Activated naive CD4-positive, alpha-beta T cell treated with Interleukin-2 at 50 U/mL for 16 hours (primary cell): ENCODE measurements around the gene ANO1.
"Not testable (repeated sequence)": the region's sequence is repeated elsewhere in the genome, so short reads cannot be mapped to it uniquely, and the experiment has no call there.

Experiments
- DNase-seq: peaks from one replicate; pipeline ENCODE4 v3.0.0-alpha.2; 2020

Gene ANO1

DNA sequence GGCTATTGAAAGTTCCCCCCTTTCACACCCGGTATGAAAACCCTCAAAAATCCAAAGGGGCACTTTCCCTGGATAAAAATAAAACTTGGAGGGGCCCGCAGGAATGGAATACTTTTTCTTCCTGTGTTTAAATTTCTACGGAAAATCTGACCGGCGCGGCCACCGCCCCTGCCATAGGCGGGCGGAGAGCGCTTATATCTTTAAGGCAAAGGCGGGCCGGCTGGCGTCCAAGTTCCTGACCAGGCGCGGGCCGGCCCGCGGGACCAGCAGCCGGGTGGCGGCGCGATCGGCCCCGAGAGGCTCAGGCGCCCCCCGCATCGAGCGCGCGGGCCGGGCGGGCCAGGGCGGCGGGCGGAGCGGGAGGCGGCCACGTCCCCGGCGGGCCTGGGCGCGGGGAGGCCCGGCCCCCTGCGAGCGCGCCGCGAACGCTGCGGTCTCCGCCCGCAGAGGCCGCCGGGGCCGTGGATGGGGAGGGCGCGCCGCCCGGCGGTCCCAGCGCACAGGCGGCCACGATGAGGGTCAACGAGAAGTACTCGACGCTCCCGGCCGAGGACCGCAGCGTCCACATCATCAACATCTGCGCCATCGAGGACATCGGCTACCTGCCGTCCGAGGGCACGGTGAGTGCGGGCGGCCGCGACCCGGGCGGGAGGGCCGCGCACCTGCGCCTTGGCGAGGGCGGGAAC lies at the start of gene ANO1:
Gene ANO1 (plus strand): TSS at position 223 of the 686 bp plus-strand sequence. CDS start 290 bp downstream, at position 513.
- no peak for DNase-seq

DNA sequence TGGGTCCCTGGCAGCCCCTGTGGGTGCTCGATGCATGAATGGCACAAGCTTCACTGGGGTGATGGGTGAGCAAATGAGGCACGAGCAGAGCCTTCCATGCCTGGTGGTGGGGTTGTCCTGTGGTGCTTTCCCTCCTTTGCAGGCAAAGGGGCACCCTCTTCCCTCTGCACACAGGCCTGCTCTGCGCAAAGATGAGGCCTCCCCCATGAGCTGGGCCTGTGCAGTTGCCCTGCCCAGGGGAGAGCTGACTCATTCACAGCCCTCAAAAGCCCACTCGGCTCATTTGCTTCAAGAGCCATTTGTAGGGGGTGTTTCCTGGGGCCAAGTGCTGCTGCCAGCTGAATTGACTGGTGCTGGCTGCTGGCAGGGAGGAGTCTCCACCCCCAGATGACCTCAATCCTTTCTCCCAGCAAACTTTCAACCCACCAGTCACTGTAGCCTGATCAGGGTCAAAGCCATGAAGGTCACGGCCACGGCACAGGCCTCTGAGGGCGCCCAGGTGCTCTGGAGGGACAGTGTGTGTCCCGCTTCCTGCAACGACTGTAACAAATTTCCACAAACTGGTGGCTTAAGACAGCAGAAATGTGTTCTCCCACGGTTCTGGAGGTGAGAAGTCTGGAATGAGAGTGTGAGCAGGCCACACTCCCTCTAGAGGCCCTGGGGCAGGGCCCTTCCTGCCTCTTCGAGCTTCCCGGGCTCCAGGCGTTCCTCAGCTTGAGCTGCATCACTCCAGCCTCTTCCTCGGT lies 48.8 kb upstream of the ANO1 start:
- DNase-seq, result no peak

DNA sequence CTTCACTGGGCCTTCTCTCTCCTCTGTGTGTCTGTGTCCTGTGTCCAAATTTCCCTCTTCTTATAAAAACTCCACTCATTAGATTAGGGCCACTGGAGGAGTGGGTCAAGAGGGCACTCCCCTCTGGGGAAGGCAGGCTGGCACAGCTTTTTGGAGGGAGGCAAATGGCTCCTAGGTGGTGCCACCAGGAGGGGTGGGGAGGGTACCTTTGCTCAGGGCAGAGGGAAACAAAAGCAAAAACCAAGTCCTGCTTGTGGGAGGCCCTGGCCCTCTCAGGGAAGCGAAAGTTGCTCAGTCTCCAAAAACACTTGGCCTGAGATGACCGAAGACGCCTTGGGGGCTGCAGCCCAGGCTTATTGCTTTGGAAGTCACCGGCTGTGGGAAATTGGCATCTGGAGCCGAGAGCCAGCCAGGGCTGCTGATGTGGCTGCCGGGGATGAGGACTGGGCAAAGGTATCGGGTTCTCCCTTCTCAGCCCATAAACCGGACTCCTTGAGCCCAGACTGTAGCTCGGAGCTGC lies 48.2 kb upstream of the ANO1 start:
- DNase-seq, result no peak

DNA sequence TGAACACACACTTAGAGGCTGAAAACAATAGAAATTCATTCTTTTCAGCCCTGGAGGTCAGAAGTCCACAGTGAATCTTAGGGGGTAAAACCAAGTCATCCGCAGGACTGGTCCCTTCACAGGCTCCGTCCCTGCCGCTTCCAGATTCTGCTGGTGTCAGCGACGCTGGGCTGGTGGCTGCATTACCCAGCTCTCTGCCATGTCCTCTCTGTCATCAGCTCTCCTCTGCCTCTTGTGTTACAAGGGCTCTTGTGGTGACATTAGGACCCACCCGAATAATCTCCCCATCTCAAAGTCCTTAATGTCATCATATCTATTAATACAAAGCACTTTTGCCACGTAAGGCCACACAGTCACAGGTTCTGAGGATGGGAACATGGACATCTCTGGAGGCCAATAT lies 47.7 kb upstream of the ANO1 start:
- DNase-seq, result no peak

DNA sequence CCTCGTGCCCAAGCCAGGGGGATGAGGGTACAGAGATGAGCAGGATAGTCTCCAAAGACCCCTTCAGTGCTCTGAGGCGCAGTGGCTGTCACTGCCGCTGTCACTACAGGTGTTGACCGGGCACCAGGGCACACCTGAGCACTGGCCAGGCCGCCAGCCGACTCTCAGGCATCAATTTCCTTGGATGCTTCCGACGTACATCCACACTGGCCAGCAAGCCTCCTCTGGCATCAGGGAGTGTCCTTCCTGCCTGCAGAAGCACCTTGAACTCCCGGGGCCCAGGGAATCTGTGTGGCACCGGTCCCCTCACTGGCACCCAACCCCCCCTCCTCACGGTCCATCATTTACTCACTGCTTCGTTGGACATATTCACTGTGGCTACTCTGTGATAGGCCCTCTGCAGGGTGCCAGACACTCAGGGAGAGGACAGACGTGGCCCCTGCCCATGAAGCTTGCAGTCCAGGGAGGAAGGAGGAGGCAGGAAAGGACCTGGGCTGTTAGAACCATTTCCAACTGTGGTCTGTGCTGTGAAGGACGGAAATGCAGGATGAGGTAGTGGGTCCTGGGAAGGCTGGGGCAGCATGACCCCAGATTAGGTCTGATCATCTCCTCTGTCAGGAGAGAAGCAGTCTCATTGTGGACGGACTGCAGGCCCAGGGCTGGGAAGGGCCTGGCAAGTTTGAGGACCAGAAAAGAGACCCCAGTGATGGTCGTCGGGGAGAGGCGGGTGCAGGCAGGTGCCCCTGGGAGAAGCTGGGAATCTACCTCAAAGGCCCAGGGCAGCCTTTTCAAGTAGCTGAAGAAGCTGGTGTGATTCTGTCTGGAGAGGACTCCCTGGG lies 46.3 kb upstream of the ANO1 start:
- no peak for DNase-seq

DNA sequence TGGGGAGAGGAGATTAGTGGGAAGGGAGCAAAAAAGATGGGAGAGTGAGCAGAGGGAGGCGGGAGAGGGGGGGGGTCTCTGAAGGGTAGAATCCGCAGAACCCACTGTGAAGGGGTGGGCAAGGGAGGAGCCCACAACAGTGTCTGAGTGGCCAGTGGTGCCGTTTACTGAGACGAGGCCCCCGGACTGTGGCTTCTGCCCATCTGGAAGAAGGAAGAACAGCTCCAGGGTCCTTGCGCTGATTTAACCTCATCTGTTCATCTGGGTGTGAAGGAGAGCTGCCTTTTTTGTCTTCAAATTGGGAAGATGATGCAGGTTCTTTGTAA lies 45.7 kb upstream of the ANO1 start:
- no peak for DNase-seq

DNA sequence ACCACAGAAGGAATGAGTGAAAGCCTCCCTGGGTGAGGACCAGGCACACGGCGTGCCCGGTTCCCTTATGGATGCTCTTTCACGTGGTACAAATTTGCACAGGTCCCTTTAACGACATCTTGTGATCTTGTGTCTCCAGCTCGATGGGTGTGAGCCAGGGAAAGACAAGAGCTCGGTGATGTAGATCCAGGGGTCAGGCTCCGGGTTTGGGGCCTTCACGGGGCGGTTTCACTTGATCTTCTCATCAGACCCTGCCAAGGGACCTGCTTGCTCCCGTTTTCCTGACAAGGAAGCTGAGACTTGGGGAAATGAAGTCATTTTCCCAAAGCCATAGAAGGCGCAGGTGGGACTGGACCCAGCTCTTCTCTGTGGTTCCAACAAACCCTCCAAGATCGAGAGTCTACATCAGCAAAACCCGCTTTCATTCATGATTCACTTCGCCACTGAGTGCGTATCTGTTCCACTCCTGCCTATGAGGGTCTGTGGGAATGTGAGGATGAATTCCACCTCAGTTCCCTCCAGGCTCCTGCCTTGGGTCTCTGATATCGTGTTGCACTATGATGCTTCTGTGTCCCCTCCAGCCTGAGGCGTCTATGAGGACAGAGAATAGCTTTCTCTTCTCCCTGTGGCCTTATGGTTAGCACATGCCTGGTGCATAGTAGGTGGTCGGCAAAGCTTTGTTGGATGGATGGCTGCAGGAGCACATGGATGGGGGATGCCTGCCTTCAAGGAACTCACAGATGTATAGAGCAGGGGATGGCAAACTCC lies 45.0 kb upstream of the ANO1 start:
- no peak for DNase-seq

DNA sequence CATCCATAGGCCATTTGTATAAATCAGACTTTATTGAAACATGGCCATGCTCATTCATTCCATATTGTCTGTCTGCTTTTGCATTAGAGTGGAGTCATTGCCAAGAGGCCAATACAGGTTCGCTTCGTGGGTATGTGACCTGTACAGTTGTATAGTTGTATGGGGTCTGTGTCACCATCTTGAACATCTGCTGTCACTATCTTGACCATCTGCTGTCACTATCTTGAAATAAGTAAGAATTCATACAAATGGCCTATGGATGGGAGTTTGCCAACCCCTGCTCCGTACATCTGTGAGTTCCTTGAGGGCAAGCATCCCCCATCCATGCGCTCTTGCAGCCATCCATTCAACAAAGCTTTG lies 44.4 kb upstream of the ANO1 start:
- DNase-seq, result no peak

DNA sequence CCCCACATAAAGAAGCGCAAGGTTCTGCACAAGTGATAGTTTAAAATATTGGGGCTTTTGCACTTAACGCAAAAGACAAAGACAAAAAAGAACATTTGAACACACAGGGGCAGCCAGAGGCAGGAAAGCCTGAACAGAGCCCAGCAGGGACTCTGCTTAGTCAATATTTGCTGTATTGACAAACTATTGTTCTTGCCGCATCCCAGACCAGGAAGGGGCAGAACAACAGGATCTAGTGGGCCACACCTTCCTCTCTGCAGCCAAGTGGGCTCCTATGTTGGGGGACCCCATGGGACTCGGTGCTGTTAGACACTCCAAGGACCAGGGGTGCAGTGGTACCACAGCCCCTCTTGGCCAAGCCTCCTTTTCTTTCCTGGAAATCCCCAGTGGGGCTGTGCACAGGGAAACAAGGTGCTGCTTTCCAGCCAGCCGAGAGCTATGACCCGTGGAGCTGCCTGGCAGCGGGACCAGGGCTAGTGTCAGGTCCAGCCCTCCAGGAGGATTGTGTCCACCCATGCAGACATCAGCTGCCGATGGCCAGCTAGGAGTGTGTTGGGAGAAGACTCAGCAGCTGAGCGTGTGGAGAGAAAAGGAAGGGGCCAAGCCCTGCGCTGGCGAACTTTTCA lies 43.3 kb upstream of the ANO1 start:
- DNase-seq, result no peak

DNA sequence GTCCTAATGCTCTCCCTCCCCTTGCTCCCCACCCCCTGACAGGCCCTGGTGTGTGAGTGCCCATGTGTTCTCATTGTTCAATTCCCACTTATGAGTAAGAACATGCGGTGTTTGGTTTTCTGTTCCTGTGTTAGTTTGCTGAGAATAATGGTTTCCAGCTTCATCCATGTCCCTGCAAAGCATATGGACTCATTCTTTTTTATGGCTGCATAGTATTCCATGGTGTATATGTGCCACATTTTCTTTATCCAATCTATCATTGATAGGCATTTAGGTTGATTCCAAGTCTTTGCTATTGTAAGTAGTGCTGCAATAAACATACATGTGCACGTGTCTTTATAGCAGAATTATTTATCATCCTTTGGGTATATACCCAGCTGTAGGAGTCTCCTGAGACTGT lies 42.5 kb upstream of the ANO1 start:
- DNase-seq, result not testable (repeated sequence)

DNA sequence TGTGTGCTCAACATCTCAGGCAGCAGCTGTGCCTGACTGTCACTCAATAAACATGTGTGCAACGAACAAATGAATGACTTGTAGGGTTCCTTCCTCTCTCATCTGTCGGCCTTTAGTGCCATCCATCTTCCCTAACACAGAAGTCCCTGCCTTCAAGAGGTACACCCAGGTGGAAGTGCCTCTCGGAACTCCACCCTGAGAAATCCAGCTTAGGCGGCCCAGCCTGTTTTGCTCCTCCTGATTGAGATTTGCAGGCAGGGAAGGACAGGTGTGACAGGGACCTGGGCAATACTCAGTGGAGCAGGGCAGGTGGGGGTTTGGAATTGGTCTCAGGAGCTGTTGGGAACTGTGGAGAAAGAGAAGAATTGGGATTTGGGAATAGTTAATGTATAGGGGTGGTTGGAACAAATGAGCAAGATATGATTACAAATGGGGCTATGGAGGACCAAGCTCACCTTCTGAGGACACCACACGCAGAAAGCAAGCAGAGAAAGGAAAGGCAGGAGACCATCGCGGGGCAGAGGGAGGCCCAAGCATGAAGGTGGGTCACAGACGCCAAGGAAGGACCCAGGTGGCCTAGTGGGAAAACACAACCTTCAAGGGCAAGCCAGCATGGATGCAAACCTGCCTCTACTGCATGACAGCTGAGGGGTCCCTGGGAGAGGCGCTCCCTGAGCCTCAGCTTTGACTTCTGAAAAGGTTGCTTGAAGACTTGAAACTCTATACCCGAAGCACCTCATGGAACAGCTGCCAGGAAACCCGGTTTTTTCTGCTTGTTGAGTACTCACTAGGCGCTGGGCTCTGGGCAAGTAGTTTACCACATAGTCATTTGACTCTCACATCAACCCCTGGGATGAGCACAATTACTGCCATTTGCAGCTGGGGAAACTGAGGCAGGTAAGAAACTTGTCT lies 40.9 kb upstream of the ANO1 start:
- no peak for DNase-seq

DNA sequence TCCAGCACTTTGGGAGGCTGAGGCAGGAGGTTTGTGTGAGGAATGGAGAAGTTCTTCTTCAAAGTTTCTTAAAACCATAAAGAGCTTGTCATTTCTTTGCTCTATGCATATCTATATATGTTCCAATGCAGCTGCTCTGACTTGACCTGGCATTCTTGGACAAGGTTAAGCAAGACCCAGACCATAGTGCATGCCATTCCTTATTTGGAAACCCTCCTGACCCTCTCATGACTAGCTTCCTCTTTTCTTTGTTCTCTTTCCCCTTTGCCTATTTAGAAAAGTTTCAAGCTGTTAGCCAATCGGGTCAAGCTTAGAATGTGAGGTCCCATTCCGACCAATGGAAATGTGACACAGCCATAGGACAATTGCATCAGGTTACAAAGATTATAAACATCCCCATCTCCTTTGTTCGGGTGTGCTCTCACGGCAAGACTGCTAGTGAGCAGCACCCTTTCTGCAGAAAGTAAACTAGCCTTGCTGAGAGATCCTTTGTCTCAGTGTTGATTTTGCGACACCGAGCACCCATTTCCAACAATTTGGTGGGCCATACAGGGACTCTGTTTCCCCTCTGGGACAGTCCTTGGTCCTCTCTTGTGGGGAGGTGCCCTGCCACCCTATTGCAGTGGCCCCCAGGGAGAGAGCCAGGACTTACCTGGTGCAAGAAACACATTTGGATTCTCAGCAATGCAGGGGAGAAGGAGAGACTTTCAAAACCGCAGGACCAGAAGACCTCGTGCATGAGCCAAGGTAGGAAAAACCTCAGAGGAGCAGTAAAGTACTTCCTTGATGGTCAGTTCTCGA lies 39.9 kb upstream of the ANO1 start:
- no peak for DNase-seq

DNA sequence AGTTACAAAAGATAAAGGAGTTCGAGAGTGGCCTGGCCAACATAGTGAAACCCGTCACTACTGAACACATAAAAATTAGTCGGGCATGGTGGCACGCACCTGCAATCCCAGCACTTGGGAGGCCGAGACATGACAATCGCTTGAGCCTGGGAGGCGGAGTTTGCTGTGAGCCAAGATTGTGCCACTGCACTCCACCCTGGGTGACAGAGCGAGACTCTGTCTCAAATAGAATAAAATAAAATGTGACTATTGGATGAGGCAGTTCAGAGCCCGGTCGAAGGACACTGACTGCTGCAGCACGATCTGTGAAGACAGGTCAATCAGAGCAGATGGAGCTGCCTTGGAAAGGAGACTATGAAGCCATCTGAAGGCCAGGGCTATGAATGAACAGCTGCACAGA lies 37.7 kb upstream of the ANO1 start:
- no peak for DNase-seq

DNA sequence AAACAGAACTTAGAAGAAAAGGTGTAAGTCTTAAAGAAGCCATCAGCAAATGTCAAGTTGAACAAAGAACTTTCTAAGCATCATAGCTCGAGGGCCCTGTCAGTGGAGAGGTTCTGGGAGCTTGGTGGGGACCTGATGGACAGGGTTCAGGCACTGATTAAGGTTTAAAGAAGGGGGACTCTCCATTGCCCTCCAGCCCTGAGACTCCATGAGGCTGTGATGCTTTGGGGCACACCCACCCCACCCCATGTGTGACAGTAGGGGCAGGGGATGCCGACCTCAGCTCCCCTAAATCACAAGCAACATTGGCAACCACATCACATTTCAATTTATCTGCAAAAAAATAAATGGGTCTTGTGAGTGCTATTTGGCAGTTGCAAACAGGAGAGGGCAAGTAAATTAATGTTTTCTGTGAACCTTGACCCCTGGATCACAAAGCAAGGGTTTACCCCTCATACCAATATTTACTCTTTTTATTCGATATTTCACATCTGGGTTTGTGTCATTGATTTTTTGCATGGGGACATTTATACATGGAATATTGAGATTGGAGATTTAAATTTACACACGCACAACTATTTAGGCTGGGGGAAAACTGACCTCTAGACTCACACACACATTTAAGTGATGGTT lies 37.1 kb upstream of the ANO1 start:
- DNase-seq, result no peak

DNA sequence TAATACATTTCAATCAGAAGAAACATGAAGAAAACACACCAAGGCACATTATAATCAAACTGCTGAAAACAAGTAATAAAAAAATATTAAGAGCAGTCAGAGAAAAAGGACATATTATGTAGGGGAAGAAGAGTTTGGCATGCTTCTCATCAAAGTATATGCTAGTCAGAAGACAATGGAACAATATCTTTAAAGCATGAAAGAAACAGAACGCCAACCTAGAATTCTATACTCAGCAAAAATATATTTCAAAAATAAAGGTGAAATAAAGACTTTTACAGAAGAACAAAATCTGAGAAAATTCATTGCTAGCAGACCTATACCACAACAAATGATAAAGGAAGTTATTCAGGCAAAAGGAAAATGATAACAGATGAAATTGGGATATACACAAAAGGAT lies 34.6 kb upstream of the ANO1 start:
- DNase-seq, result no peak

DNA sequence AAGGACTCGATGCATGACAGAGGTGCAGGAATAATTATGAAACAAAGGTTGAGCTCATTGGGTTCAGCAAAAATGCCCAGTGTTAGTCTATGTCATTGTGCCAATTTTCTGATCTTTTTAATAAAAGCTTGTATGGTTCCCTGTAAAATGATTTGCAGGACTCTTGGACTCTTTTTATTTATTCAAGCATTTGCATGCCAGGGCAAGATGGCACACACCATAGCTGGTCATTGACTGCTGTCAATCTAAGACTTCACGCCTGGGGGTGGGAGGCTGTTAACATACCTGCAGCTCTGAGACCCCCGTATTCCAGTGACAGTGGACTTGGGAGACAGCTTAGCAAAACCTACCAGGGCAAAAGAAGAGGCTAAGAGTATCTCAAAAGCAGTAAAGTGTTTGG lies 32.0 kb upstream of the ANO1 start:
- DNase-seq, result no peak

DNA sequence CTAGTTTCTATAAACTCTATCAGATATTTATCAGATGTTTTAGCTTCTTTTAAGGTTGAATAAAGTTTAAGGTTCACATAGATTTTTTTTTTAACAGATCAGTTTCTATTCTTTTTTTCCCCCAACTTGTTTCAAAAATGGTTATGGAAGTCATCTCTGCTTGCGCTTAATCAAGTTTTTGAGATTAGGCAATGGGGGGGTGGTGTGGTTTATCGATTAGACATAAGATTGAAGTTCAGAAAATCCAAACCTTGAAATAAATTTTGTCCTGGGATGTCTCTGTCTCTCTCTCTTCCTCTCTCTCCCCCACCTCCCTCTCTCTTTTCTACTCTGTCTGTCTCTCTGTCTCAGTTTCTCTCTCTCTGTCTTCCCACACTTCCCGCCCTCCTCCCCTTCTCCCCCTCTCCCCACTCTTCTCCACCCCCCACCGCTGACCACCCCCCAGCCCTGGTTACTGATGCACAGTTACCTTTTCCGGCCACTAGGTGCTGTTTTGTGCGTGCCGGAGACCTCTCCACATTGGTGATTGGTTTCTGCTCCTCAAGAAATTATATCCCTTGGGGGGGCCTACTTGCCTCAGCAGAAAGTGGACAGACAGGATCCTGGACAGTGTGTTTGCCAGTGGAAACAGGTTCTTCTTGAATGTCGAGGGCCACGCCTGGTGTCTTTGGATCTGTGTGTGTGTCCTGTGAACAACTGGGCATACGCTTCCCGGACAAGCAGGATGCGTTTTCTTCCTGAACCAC lies 29.7 kb upstream of the ANO1 start:
- DNase-seq, result no peak

DNA sequence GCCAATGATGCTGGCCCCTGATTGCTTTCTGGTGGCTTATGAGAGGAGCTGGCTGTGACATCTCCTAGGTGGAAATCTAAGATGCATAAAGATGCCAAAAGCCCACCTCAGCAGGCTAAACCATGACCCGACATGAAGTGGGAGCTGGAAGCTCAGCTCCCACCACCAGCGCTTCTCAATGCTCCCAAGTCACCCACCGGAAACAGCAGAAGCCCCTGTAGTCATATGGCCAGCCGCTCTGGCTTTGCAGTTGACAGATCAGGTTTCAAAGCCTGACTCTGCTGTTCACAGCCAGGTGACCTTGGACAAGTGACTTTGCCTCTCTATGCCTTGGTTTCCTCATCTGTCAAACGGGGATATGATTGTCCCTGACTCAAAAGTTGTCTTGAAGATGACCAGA lies 29.1 kb upstream of the ANO1 start:
- no peak for DNase-seq

DNA sequence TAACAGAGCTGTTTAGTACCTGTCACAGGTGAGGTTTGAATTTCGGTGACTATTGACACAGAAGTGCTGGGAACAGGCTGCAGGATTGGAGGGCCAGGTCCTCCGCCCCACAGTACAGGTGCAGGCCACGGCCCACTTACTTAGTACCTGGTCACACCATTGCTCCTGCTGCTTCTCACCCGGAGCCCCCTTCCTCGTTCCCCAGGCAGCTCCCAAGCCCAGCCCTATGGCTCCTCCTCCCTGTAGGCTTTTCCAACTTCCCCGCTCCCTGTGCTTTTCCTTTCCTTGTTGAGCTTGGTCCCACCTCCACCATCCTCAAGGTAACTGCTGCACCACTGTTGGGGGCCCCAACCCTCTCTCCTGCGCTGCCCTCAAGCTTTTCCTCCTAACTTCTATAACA lies 27.9 kb upstream of the ANO1 start:
- DNase-seq, result no peak
